Adrenal gland (tissue), 12 donors: Measurements from ENCODE around the gene MTHFD1L. TPM values are rescaled to one million over a fixed set of nuclear protein-coding genes. Genes with fewer than 3 reads are reported as not detected.
A peak's percentile ranks its signal among the peaks of the same experiment; 100 is the strongest.

ENCODE experiments used
- DNase-seq, 7 donors: peaks; one replicate each; pipeline ENCODE4 v3.0.0-alpha.2; 2019 to 2020
- H3K27ac ChIP-seq, 5 donors: fragments of 200-600 bp; sonication (generic) in 4 of 5; 1 replicate in 3 of 5; 2 replicates in 2 of 5; pipeline versions ENCODE4 v1.5.1 to v1.8.0; 2016 to 2020; ENCODE audit warnings: mild to moderate bottlenecking in 1 of 5
- H3K27me3 ChIP-seq: fragments of 200-600 bp; 2 replicates; pipeline ENCODE4 v1.8.0; 2021
- H3K36me3 ChIP-seq, 2 donors: fragments of 200-600 bp; replicated peaks in 1 of 2; 1 replicate in 1 of 2; 2 replicates in 1 of 2; pipeline versions ENCODE4 v1.5.1 to v1.8.0; 2018 to 2022
- H3K4me1 ChIP-seq, 2 donors: fragments of 200-600 bp; replicated peaks in 1 of 2; 1 replicate in 1 of 2; 2 replicates in 1 of 2; pipeline versions ENCODE4 v1.5.1 to v1.8.0; 2018 to 2021
- H3K4me3 ChIP-seq, 4 donors: fragments of 200-600 bp; sonication (generic) in 3 of 4; one replicate each; pipeline ENCODE4 v1.5.1; 2016 to 2018
- H3K9me3 ChIP-seq, 3 donors: fragments of 200-600 bp; sonication (generic) in 1 of 3; replicated peaks in 1 of 3; 1 replicate in 2 of 3; 2 replicates in 1 of 3; pipeline versions ENCODE4 v1.5.1 to v1.8.0; 2016 to 2021
- POLR2A ChIP-seq, 2 donors: fragments of 450-650 bp; IDR thresholded peaks; one replicate each; pipeline ENCODE4 v1.6.1; 2017; ENCODE audit warnings: antibody characterized with exemption in 2 of 2, mild to moderate bottlenecking in 2 of 2, moderate library complexity in 1 of 2
- WGBS, 4 donors: extraction: QIAGEN DNeasy Blood & Tissue Kit in 2 of 4; methylation state at CpG; one replicate each; pipeline versions ENCODE4 v1.1.5 to v1.1.7; 2013 to 2017; 5-methylcytosine and 5-hydroxymethylcytosine counted together
- intact Hi-C, 2 donors: fragments of 100-400 bp; cut with DNase I; formaldehyde crosslinking; loops; one replicate each; pipeline versions ENCODE4 v1.14.1 to v1.15.0; 2022 to 2023
- polyA plus RNA-seq, 3 donors: library from polyadenylated mRNA; stranded (reverse); fragments of 200-250 nt in 2 of 3; fragments of 350-450 nt in 1 of 3; fragmentation: Illumina TruSeq in 1 of 3; extraction: RNeasy Lipid Tissue Mini Kit (QIAGEN cat#74804) in 1 of 3; gene quantifications; one replicate each; pipeline ENCODE4 v1.2.3, GENCODE V29; 2013 to 2014
- total RNA-seq, 9 donors: library from RNA; depleted of rRNA in 4 of 9; stranded (reverse); fragments of >200 nt in 4 of 9; fragments of 120-200 nt in 1 of 9; fragmentation: NEBNext Ultra II Directional in 1 of 9; extraction: Animal tissue kit (Norgen Biotek cat#: 25700) in 1 of 9; gene quantifications; one replicate each; pipeline versions ENCODE4 v1.1.0 to v1.2.4, GENCODE V29; 2013 to 2023
- TF ChIP-seq, protein P1 (sequence below), 6 experiments: fragments of 450-650 bp in 4 of 6; fragments of 200-600 bp in 2 of 6; sonication (generic) in 1 of 6; IDR thresholded peaks; 1 replicate in 5 of 6; 2 replicates in 1 of 6; pipeline versions ENCODE4 v1.5.1 to v1.8.0; 2016 to 2021; ENCODE audit warnings: antibody characterized with exemption in 6 of 6, mild to moderate bottlenecking in 2 of 6, moderate library complexity in 1 of 6
- donor health status: healthy with polysubstance abuse.
- donor health status: Bipolar disorder and iron deficiency.
- donor health status: DM: yes; HTN: yes; CAD: no.
- donor health status: DM: no; HTN: no; CAD: no.
- donor health status: DM: no; HTN: no; CAD: no.
- donor health status: DM: yes; HTN: yes; CAD: no.

The MTHFD1L gene
- total and polyA plus RNA-seq, 12 donors, result 8.5 to 28.8 (median 18.1) TPM

GRCh38 chr6:151018911-151019782 lies 153.6 kb downstream of the MTHFD1L start:
- H3K27me3 ChIP-seq, result no peaks in the 10 kb centered on the region
- TF ChIP-seq, protein P1, sequence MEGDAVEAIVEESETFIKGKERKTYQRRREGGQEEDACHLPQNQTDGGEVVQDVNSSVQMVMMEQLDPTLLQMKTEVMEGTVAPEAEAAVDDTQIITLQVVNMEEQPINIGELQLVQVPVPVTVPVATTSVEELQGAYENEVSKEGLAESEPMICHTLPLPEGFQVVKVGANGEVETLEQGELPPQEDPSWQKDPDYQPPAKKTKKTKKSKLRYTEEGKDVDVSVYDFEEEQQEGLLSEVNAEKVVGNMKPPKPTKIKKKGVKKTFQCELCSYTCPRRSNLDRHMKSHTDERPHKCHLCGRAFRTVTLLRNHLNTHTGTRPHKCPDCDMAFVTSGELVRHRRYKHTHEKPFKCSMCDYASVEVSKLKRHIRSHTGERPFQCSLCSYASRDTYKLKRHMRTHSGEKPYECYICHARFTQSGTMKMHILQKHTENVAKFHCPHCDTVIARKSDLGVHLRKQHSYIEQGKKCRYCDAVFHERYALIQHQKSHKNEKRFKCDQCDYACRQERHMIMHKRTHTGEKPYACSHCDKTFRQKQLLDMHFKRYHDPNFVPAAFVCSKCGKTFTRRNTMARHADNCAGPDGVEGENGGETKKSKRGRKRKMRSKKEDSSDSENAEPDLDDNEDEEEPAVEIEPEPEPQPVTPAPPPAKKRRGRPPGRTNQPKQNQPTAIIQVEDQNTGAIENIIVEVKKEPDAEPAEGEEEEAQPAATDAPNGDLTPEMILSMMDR (IDR thresholded peaks at IDR 0.05), result no peak
- no peak for TF ChIP-seq POLR2A (IDR thresholded peaks at IDR 0.05)
- H3K9me3 ChIP-seq, result no peaks in the 10 kb centered on the region
- peak in 3 of 7 donors; percentile 25 to 64 (median 25) for DNase-seq
- no peak overlapping the region for H3K4me3 ChIP-seq
- 57 to 68% (median 62%) methylated on average over 7 of the region's 7 CpGs for WGBS, 4 donors
- intact Hi-C loops, result loop anchor here in 1 of 2 donors (10.0 kb wide), 1 partner anchor 124 kb away; no protein-coding TSS in a partner anchor
- peaks cover 0 to 30% of the 10 kb centered on the region in 2 donors for H3K4me1 ChIP-seq
- H3K36me3 ChIP-seq, result no peaks in the 10 kb centered on the region
- H3K27ac ChIP-seq, result peak overlapping the region in 3 of 5 donors; percentile 6 to 86 (median 61)

- DNase-seq, result peak in 2 of 7 donors; percentile 29 to 34
- 64 to 77% (median 70%) methylated on average over 4 of the region's 4 CpGs for WGBS, 4 donors
- H3K27me3 ChIP-seq, result no peaks in the 10 kb centered on the region
- no peaks in the 10 kb centered on the region for H3K9me3 ChIP-seq
- H3K4me3 ChIP-seq, result no peak overlapping the region
- no peaks in the 10 kb centered on the region for H3K36me3 ChIP-seq
- intact Hi-C loops, result no loop called here
- H3K4me1 ChIP-seq, result peaks cover 0 to 30% of the 10 kb centered on the region in 2 donors
- peak overlapping the region in 2 of 5 donors; percentile 39 to 48 for H3K27ac ChIP-seq
- TF ChIP-seq, protein P1 (IDR thresholded peaks at IDR 0.05), result no peak
- TF ChIP-seq POLR2A (IDR thresholded peaks at IDR 0.05), result no peak
Observed at GRCh38 chr6:151021896-151022295, 156.4 kb downstream of the MTHFD1L start.

- intact Hi-C loops, result no loop called here
- Histone ChIP-seq H3K36me3 (no peaks in the 10 kb centered on the region), H3K4me3 (no peak overlapping the region), H3K27me3 (no peaks in the 10 kb centered on the region), H3K27ac (peak overlapping the region in 2 of 5 donors; percentile 39 to 48), H3K4me1 (peaks cover 0 to 30% of the 10 kb centered on the region in 2 donors), H3K9me3 (no peaks in the 10 kb centered on the region)
- TF ChIP-seq, protein P1 (IDR thresholded peaks at IDR 0.05), result no peak
- TF ChIP-seq POLR2A (IDR thresholded peaks at IDR 0.05), result no peak
- 34 to 60% (median 42%) methylated on average over 3 of the region's 3 CpGs for WGBS, 4 donors
- DNase-seq, result peak in 3 of 7 donors; percentile 32 to 37 (median 35)
Observed at GRCh38 chr6:151022492-151022891, 157.0 kb downstream of the MTHFD1L start.

GRCh38 chr6:151023342-151023741 lies 157.8 kb downstream of the MTHFD1L start:
- Histone ChIP-seq H3K9me3 (no peaks in the 10 kb centered on the region), H3K36me3 (no peaks in the 10 kb centered on the region), H3K4me3 (no peak overlapping the region), H3K27me3 (no peaks in the 10 kb centered on the region), H3K27ac (no peak overlapping the region), H3K4me1 (peaks cover 0 to 30% of the 10 kb centered on the region in 2 donors)
- DNase-seq, result no peak
- intact Hi-C loops, result no loop called here
- TF ChIP-seq, protein P1 (IDR thresholded peaks at IDR 0.05), result no peak
- TF ChIP-seq POLR2A (IDR thresholded peaks at IDR 0.05), result no peak
- WGBS, 4 donors, result 91 to 98% (median 96%) methylated on average over 5 of the region's 5 CpGs
